HepG2 (cell line): Measurements from ENCODE around the gene TXNRD2. TPM values are rescaled to one million over a fixed set of nuclear protein-coding genes. Genes with fewer than 3 reads are reported as not detected.

ENCODE experiments used
- AGO2 ChIP-seq: fragments of 200-400 bp; formaldehyde crosslinking; optimal IDR thresholded peaks from 2 replicates; pipeline ENCODE3; 2017; ENCODE audit warnings: mild to moderate bottlenecking, low read depth, low read length, moderate library complexity
- ATAD3A ChIP-seq: sonication (generic); formaldehyde crosslinking; IDR thresholded peaks from 2 replicates; pipeline ENCODE4 v1.4.0; 2020; ENCODE audit warnings: missing genetic modification reagents
- CC2D1A ChIP-seq: sonication (generic); formaldehyde crosslinking; IDR thresholded peaks from 2 replicates; pipeline ENCODE4 v1.8.1; 2023; ENCODE audit warnings: mild to moderate bottlenecking, missing genetic modification reagents
- HNF4A ChIP-seq: sonication (generic); formaldehyde crosslinking; IDR thresholded peaks from 2 replicates; pipeline ENCODE4 v1.4.0; 2020; ENCODE audit warnings: missing genetic modification reagents
- HOXA9 ChIP-seq: sonication (generic); formaldehyde crosslinking; IDR thresholded peaks from 2 replicates; pipeline ENCODE4 v1.8.1; 2022; ENCODE audit warnings: missing genetic modification reagents, mild to moderate bottlenecking, moderate library complexity, borderline replicate concordance
- KAT8 ChIP-seq: IDR thresholded peaks from 2 replicates; pipeline ENCODE4 v1.6.1; 2016; ENCODE audit warnings: missing genetic modification reagents, missing compliant biosample characterization
- LCORL ChIP-seq, 2 experiments: fragments of 450-650 bp in 1 of 2; sonication (generic) in 1 of 2; formaldehyde crosslinking in 1 of 2; IDR thresholded peaks; 2 replicates each; pipeline versions ENCODE4 v1.5.0 to v1.6.1; 2017 to 2020; ENCODE audit warnings: antibody characterized with exemption in 1 of 2, missing genetic modification reagents in 1 of 2
- MTF1 ChIP-seq: sonication (generic); formaldehyde crosslinking; IDR thresholded peaks from 2 replicates; pipeline ENCODE4 v1.5.0; 2020; ENCODE audit warnings: missing genetic modification reagents
- NFIB ChIP-seq: sonication (generic); formaldehyde crosslinking; IDR thresholded peaks from 2 replicates; pipeline ENCODE4 v1.9.0; 2021; ENCODE audit warnings: missing genetic modification reagents, mild to moderate bottlenecking, borderline replicate concordance
- PCBP2 ChIP-seq: fragments of 200-400 bp; formaldehyde crosslinking; optimal IDR thresholded peaks from 2 replicates; pipeline ENCODE3; 2018; ENCODE audit warnings: low read length, low read depth; ENCODE audit not compliant: poor library complexity, severe bottlenecking
- PHF20 ChIP-seq: sonication (generic); formaldehyde crosslinking; IDR thresholded peaks from 2 replicates; pipeline ENCODE4 v1.5.0; 2020; ENCODE audit warnings: mild to moderate bottlenecking, missing genetic modification reagents
- RFXANK ChIP-seq: IDR thresholded peaks from 2 replicates; pipeline ENCODE4 v1.6.1; 2016
- SP2 ChIP-seq: sonication (generic); formaldehyde crosslinking; IDR thresholded peaks from 2 replicates; pipeline ENCODE4 v1.5.1; 2020; ENCODE audit warnings: mild to moderate bottlenecking, missing genetic modification reagents
- TGIF2 ChIP-seq: IDR thresholded peaks from 2 replicates; pipeline ENCODE4 v1.6.1; 2016; ENCODE audit warnings: control low read depth, missing compliant biosample characterization
- TMF1 ChIP-seq: sonication (generic); formaldehyde crosslinking; IDR thresholded peaks from 2 replicates; pipeline ENCODE4 v1.8.1; 2022; ENCODE audit warnings: low read depth, missing genetic modification reagents
- ZNF17 ChIP-seq: sonication (generic); formaldehyde crosslinking; IDR thresholded peaks from 2 replicates; pipeline ENCODE4 v1.5.0; 2020; ENCODE audit warnings: mild to moderate bottlenecking, missing genetic modification reagents
- ZNF275 ChIP-seq: sonication (generic); formaldehyde crosslinking; IDR thresholded peaks from 2 replicates; pipeline ENCODE4 v1.8.0; 2022; ENCODE audit warnings: missing genetic modification reagents, mild to moderate bottlenecking, inconsistent platforms, borderline replicate concordance
- ZNF292 ChIP-seq: sonication (generic); formaldehyde crosslinking; IDR thresholded peaks from 2 replicates; pipeline ENCODE4 v1.8.1; 2022; ENCODE audit warnings: mild to moderate bottlenecking, low read depth, missing genetic modification reagents, borderline replicate concordance
- ZNF33B ChIP-seq: sonication (generic); formaldehyde crosslinking; IDR thresholded peaks from 2 replicates; pipeline ENCODE4 v1.5.1; 2020; ENCODE audit warnings: mild to moderate bottlenecking, missing genetic modification reagents
- ZNF343 ChIP-seq: sonication (generic); formaldehyde crosslinking; IDR thresholded peaks from 2 replicates; pipeline ENCODE4 v1.4.0; 2020; ENCODE audit warnings: mild to moderate bottlenecking, missing genetic modification reagents
- ZNF446 ChIP-seq: sonication (generic); formaldehyde crosslinking; IDR thresholded peaks from 2 replicates; pipeline ENCODE4 v1.5.0; 2020; ENCODE audit warnings: mild to moderate bottlenecking, missing genetic modification reagents
- ZNF562 ChIP-seq: sonication (generic); formaldehyde crosslinking; IDR thresholded peaks from 2 replicates; pipeline ENCODE4 v1.8.0; 2022; ENCODE audit warnings: missing genetic modification reagents, borderline replicate concordance
- ZNF713 ChIP-seq: sonication (generic); formaldehyde crosslinking; IDR thresholded peaks from 2 replicates; pipeline ENCODE4 v1.4.0; 2020; ENCODE audit warnings: mild to moderate bottlenecking, missing genetic modification reagents
- ZNF772 ChIP-seq: sonication (generic); formaldehyde crosslinking; IDR thresholded peaks from 2 replicates; pipeline ENCODE4 v1.5.0; 2020; ENCODE audit warnings: mild to moderate bottlenecking, missing genetic modification reagents
- polyA plus RNA-seq, 8 experiments: library from polyadenylated mRNA; depleted of rRNA in 3 of 8; stranded (reverse) in 7 of 8; unstranded in 1 of 8; fragments of >200 nt; fragmentation: Illumina TruSeq in 4 of 8; extraction: Trizol in 4 of 8; gene quantifications; 2 replicates each; pipeline versions ENCODE4 v1.2.1 to v1.2.3, GENCODE V29; 2011 to 2016; ENCODE audit warnings: low read depth in 4 of 8, missing spikeins in 1 of 8, mixed read lengths in 1 of 8; ENCODE audit not compliant: insufficient read depth in 1 of 8
- total RNA-seq, 5 experiments: library from RNA; depleted of rRNA; stranded (reverse); fragments of >200 nt; fragmentation: Illumina TruSeq; extraction: Trizol; gene quantifications; 2 replicates each; pipeline ENCODE4 v1.2.3, GENCODE V29; 2016; ENCODE audit warnings: low read depth in 1 of 5
- TF ChIP-seq, protein P1 (sequence below): sonication (generic); formaldehyde crosslinking; conservative IDR thresholded peaks from 2 replicates; pipeline ENCODE4 v1.4.0; 2020; ENCODE audit warnings: missing genetic modification reagents
- TF ChIP-seq, protein P2 (sequence below): sonication (generic); formaldehyde crosslinking; IDR thresholded peaks from 2 replicates; pipeline ENCODE4 v1.4.0; 2020; ENCODE audit warnings: missing genetic modification reagents, borderline replicate concordance

The TXNRD2 gene
- total and polyA plus RNA-seq, 2 of the 13 experiments (the other 11 are each of a cell fraction or from before 2014, with no cell fraction given), result 17.5 to 18.6 TPM

DNA sequence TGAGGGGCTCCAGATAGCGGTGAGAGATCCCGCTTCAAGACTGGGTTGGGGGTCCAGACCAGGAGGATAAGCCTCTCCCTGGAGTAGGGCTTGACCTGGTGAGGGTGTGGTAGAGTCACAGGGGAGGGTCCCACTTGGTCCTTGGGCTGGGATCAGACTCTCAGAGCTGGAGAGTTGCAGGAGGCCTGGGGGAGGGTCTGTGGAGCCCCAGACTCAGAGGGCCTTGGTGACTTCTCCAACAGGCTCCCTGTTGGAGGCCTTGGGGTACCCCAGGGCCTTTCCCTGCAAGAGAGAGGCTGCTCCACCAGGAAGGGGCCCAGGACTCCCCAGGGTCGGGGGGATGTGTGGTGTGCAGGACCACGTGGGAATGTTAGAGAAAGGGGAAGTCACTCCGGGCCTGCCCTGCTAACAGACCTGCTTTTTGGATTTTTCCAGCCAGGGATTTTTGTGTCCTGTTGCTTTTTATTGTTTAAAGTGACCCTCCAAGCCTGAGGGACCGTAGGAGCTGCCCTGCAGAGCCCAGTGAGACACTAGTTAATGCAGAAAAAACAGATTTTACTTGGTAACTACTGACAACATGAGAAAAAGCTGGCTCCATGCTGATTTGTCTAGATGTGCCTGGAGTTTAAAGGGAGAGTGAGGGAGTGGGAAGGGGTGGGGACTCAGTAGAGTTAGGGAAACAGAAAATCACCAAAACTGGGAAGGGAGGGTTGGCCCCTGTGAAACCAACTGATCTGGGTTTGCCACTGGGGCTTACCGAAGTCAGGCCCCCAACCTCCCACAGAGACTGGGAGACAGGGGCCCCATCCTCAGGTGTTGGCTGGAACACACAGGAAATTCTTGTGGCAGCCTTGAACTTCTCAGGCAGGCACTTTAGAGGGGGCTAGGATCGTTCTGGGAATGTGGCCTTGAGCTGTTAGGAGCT is 801 bp upstream of the TXNRD2 start (continued):
- TF ChIP-seq, protein P1, sequence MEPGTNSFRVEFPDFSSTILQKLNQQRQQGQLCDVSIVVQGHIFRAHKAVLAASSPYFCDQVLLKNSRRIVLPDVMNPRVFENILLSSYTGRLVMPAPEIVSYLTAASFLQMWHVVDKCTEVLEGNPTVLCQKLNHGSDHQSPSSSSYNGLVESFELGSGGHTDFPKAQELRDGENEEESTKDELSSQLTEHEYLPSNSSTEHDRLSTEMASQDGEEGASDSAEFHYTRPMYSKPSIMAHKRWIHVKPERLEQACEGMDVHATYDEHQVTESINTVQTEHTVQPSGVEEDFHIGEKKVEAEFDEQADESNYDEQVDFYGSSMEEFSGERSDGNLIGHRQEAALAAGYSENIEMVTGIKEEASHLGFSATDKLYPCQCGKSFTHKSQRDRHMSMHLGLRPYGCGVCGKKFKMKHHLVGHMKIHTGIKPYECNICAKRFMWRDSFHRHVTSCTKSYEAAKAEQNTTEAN (CRISPR knock-in tag), result no peak
- TF ChIP-seq KAT8 (CRISPR knock-in tag) (peak; percentile 52; the same call in 1 of the 2 replicates), ZNF562 (CRISPR knock-in tag) (no peak), ZNF343 (CRISPR knock-in tag) (no peak), ZNF772 (no peak; the same call in 1 of the 2 replicates), PCBP2 (no peak), ZNF17 (CRISPR knock-in tag) (no peak), NFIB (CRISPR knock-in tag) (no peak), ZNF713 (CRISPR knock-in tag) (no peak), RFXANK (no peak), LCORL (IDR thresholded peaks at IDR 0.05) (no peak), LCORL (CRISPR knock-in tag; IDR thresholded peaks at IDR 0.05) (no peak), ZNF446 (CRISPR knock-in tag) (no peak; the same call in 1 of the 2 replicates), AGO2 (no peak), PHF20 (CRISPR knock-in tag) (0 out of 2 replicates have a peak, but pooled peaks have one; percentile 39), MTF1 (no peak), HNF4A (CRISPR knock-in tag) (peak; percentile 47), ZNF33B (CRISPR knock-in tag) (no peak), CC2D1A (CRISPR knock-in tag) (no peak), ZNF292 (no peak), ATAD3A (CRISPR knock-in tag) (no peak), SP2 (CRISPR knock-in tag) (no peak), TMF1 (CRISPR knock-in tag) (no peak), TGIF2 (CRISPR knock-in tag) (peak; percentile 63; the same call in 1 of the 2 replicates), HOXA9 (CRISPR knock-in tag) (no peak), ZNF275 (CRISPR knock-in tag) (0 out of 2 replicates have a peak, but pooled peaks have one; percentile 9)
- TF ChIP-seq, protein P2, sequence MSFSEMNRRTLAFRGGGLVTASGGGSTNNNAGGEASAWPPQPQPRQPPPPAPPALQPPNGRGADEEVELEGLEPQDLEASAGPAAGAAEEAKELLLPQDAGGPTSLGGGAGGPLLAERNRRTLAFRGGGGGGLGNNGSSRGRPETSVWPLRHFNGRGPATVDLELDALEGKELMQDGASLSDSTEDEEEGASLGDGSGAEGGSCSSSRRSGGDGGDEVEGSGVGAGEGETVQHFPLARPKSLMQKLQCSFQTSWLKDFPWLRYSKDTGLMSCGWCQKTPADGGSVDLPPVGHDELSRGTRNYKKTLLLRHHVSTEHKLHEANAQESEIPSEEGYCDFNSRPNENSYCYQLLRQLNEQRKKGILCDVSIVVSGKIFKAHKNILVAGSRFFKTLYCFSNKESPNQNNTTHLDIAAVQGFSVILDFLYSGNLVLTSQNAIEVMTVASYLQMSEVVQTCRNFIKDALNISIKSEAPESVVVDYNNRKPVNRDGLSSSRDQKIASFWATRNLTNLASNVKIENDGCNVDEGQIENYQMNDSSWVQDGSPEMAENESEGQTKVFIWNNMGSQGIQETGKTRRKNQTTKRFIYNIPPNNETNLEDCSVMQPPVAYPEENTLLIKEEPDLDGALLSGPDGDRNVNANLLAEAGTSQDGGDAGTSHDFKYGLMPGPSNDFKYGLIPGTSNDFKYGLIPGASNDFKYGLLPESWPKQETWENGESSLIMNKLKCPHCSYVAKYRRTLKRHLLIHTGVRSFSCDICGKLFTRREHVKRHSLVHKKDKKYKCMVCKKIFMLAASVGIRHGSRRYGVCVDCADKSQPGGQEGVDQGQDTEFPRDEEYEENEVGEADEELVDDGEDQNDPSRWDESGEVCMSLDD (CRISPR knock-in tag), result no peak
